GM21423 (cell line): ENCODE data around the gene PRR14L.
"Not testable (repeated sequence)": the region's sequence is repeated elsewhere in the genome, so short reads cannot be mapped to it uniquely, and the experiment has no call there.

ENCODE experiments used
- ATAC-seq: cut with Tn5 transposase; IDR thresholded peaks from one replicate; pipeline ENCODE4 v1.9.1; 2021; ENCODE audit warnings: mild to moderate bottlenecking, moderate library complexity; ENCODE audit not compliant: unreplicated experiment

The PRR14L gene

GRCh38 chr22:31742115-31742514, 7.8 kb downstream of the PRR14L start:
- no peak for ATAC-seq

GRCh38 chr22:31740314-31740713, 9.6 kb downstream of the PRR14L start:
- ATAC-seq: not testable (repeated sequence)

GRCh38 chr22:31739795-31740201, 10.1 kb downstream of the PRR14L start:
- no peak for ATAC-seq

- ATAC-seq: no peak
Measured at GRCh38 chr22:31738566-31738965, 11.4 kb downstream of the PRR14L start.

GRCh38 chr22:31737932-31738331, 12.0 kb downstream of the PRR14L start:
- ATAC-seq: no peak

- ATAC-seq: no peak
Measured at GRCh38 chr22:31736458-31736857, 13.5 kb downstream of the PRR14L start.

- no peak for ATAC-seq
Measured at GRCh38 chr22:31734512-31734911, 15.4 kb downstream of the PRR14L start.

- no peak for ATAC-seq
Measured at GRCh38 chr22:31733580-31734079, 16.3 kb downstream of the PRR14L start.

GRCh38 chr22:31732089-31732829, 17.7 kb downstream of the PRR14L start:
- no peak for ATAC-seq

GRCh38 chr22:31730344-31730711, 19.6 kb downstream of the PRR14L start:
- ATAC-seq: no peak

GRCh38 chr22:31728857-31729256, 21.1 kb downstream of the PRR14L start:
- no peak for ATAC-seq

- no peak for ATAC-seq
Measured at GRCh38 chr22:31726692-31727091, 23.2 kb downstream of the PRR14L start.

GRCh38 chr22:31723723-31724122, 26.2 kb downstream of the PRR14L start:
- ATAC-seq: no peak

GRCh38 chr22:31719850-31720471, 30.0 kb downstream of the PRR14L start:
- ATAC-seq: no peak

GRCh38 chr22:31715147-31715778, 34.7 kb downstream of the PRR14L start:
- ATAC-seq: no peak

- ATAC-seq: not testable (repeated sequence)
Measured at GRCh38 chr22:31711226-31711625, 38.7 kb downstream of the PRR14L start.

GRCh38 chr22:31707519-31707918, 42.4 kb downstream of the PRR14L start:
- ATAC-seq: no peak

GRCh38 chr22:31695423-31695822, 54.5 kb downstream of the PRR14L start:
- ATAC-seq: no peak

GRCh38 chr22:31694046-31694445, 55.9 kb downstream of the PRR14L start:
- ATAC-seq: not testable (repeated sequence)

- no peak for ATAC-seq
Measured at GRCh38 chr22:31692186-31692886, 57.6 kb downstream of the PRR14L start.

GRCh38 chr22:31691408-31691807, 58.5 kb downstream of the PRR14L start:
- ATAC-seq: no peak
